ENCODE results near the gene CUTA. TPM values are rescaled to one million over a fixed set of nuclear protein-coding genes. Genes with fewer than 3 reads are reported as not detected.

The CUTA gene
- 298 and 340 TPM in 2 replicates for polyA plus RNA-seq (2011; rRNA removed)
- polyA minus RNA-seq (2011; rRNA and poly(A)+ RNA removed), result 153 and 179 TPM in 2 replicates

- DNase-seq (ENCODE audit: low read depth, low spot score), result peak; percentile 99
- no peak for TF ChIP-seq CTCF (IDR thresholded peaks at IDR 0.05; ENCODE audit: low read depth, low read length)
- CTCF ChIA-PET, result interaction anchor here (0.6 to 2.5 kb wide), 7 partner anchors 8 to 170 kb away, joined by 3 to 15 read pairs (median 3); no protein-coding TSS in a partner anchor
- H3K27ac ChIP-seq (ENCODE audit: low read depth, low read length), result peak within 1 kb of the TSS; percentile 97
- no peaks in the 10 kb centered on the region for H3K27me3 ChIP-seq (ENCODE audit: control insufficient read depth, insufficient read depth, low read length)
- no peaks in the 10 kb centered on the region for H3K9me3 ChIP-seq (ENCODE audit: control insufficient read depth, insufficient read depth, low read length)
- peak within 1 kb of the TSS; percentile 93 for H3K4me3 ChIP-seq (ENCODE audit: low read depth, low read length)
- POLR2A ChIA-PET, result interaction anchor here (0.5 to 1.0 kb wide), 4 partner anchors 36 to 446 kb away, joined by 3 to 6 read pairs (median 4); partner anchors contain the start of genes ZBTB22 and ZBTB9
Observed at GRCh38 chr6:33417903-33418689, at the start of gene CUTA. CUTA (minus strand) TSS chr6:33418107; CDS start chr6:33418000, 107 bp downstream.

GRCh38 chr6:33467091-33467490 is 49.2 kb upstream of the CUTA start:
- CTCF ChIA-PET, result no interaction called here
- no peak overlapping the region for H3K4me3 ChIP-seq (ENCODE audit: low read depth, low read length)
- TF ChIP-seq CTCF (IDR thresholded peaks at IDR 0.05; ENCODE audit: low read depth, low read length), result no peak

GRCh38 chr6:33466075-33466735 is 48.3 kb upstream of the CUTA start:
- no peak for TF ChIP-seq CTCF (IDR thresholded peaks at IDR 0.05; ENCODE audit: low read depth, low read length)
- CTCF ChIA-PET, result no interaction called here
- DNase-seq (ENCODE audit: low read depth, low spot score), result no peak
- peaks cover 18% of the 10 kb centered on the region for H3K27me3 ChIP-seq (ENCODE audit: control insufficient read depth, insufficient read depth, low read length)
- no peak overlapping the region for H3K27ac ChIP-seq (ENCODE audit: low read depth, low read length)
- H3K9me3 ChIP-seq (ENCODE audit: control insufficient read depth, insufficient read depth, low read length), result no peaks in the 10 kb centered on the region
- POLR2A ChIA-PET, result no interaction called here
- H3K4me3 ChIP-seq (ENCODE audit: low read depth, low read length), result no peak overlapping the region

More at GRCh38 chr6:33467091-33467490, 49.2 kb upstream of the CUTA start:
- no peak overlapping the region for H3K27ac ChIP-seq (ENCODE audit: low read depth, low read length)
- DNase-seq (ENCODE audit: low read depth, low spot score), result no peak
- peaks cover 18% of the 10 kb centered on the region for H3K27me3 ChIP-seq (ENCODE audit: control insufficient read depth, insufficient read depth, low read length)
- POLR2A ChIA-PET, result no interaction called here
- no peaks in the 10 kb centered on the region for H3K9me3 ChIP-seq (ENCODE audit: control insufficient read depth, insufficient read depth, low read length)

- no peak overlapping the region for H3K4me3 ChIP-seq (ENCODE audit: low read depth, low read length)
- H3K9me3 ChIP-seq (ENCODE audit: control insufficient read depth, insufficient read depth, low read length), result no peaks in the 10 kb centered on the region
- peaks cover 5% of the 10 kb centered on the region for H3K27me3 ChIP-seq (ENCODE audit: control insufficient read depth, insufficient read depth, low read length)
- ChIA-PET CTCF (interaction anchor here (0.7 kb wide), 1 partner anchor 9 kb away, joined by 3 read pairs; no protein-coding TSS in a partner anchor), POLR2A (no interaction called here)
- no peak for DNase-seq (ENCODE audit: low read depth, low spot score)
- TF ChIP-seq CTCF (IDR thresholded peaks at IDR 0.05; ENCODE audit: low read depth, low read length), result no peak
- no peak overlapping the region for H3K27ac ChIP-seq (ENCODE audit: low read depth, low read length)
Observed at GRCh38 chr6:33459226-33459625, 41.3 kb upstream of the CUTA start.

GRCh38 chr6:33458676-33459075 is 40.8 kb upstream of the CUTA start:
- Histone ChIP-seq H3K27ac (ENCODE audit: low read depth, low read length) (no peak overlapping the region), H3K9me3 (ENCODE audit: control insufficient read depth, insufficient read depth, low read length) (no peaks in the 10 kb centered on the region), H3K27me3 (ENCODE audit: control insufficient read depth, insufficient read depth, low read length) (peaks cover 5% of the 10 kb centered on the region), H3K4me3 (ENCODE audit: low read depth, low read length) (no peak overlapping the region)
- ChIA-PET POLR2A (no interaction called here), CTCF (interaction anchor here (0.7 kb wide), 1 partner anchor 9 kb away, joined by 3 read pairs; no protein-coding TSS in a partner anchor)
- DNase-seq (ENCODE audit: low read depth, low spot score), result no peak
- no peak for TF ChIP-seq CTCF (IDR thresholded peaks at IDR 0.05; ENCODE audit: low read depth, low read length)

Measured in AG04450 (cell line).